PC-3 (cell line): ENCODE results near the gene MMAA.

Experiments used
- EZH2 ChIP-seq: fragments of 300-600 bp; sonication (generic); IDR thresholded peaks from one replicate; pipeline ENCODE4 v1.6.1; 2017; ENCODE audit warnings: antibody characterized with exemption, mild to moderate bottlenecking, low read length; ENCODE audit not compliant: unreplicated experiment
- EZH2phosphoT487 ChIP-seq: fragments of 300-600 bp; sonication (generic); IDR thresholded peaks from 2 replicates; pipeline ENCODE4 v1.6.1; 2018; ENCODE audit warnings: mild to moderate bottlenecking, antibody characterized with exemption, low read length, borderline replicate concordance
- TF ChIP-seq, protein P1 (sequence below): fragments of 300-600 bp; sonication (generic); conservative IDR thresholded peaks from 2 replicates; pipeline ENCODE4 v1.5.1; 2017; ENCODE audit warnings: antibody characterized with exemption, low read depth, mild to moderate bottlenecking, low read length

DNA sequence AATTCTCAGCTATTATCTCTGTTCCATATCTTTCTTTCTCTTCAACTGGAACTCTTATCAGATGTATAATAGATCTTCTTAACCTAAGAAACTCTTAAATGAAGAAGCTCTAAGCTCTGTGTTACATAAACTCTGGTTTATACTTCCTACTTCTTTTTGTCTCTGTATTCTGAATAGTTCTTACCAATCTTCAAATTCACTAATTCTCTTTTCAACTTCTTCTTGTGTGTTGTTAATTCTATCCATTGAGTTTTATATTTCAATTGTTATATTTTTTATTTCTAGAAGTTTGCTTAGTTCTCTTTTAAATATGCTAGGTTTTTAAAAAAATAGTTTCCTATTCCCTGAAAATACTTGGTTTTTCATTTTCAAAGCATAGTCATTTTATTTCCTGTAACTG is 13.2 kb upstream of the MMAA start:
- TF ChIP-seq, protein P1, sequence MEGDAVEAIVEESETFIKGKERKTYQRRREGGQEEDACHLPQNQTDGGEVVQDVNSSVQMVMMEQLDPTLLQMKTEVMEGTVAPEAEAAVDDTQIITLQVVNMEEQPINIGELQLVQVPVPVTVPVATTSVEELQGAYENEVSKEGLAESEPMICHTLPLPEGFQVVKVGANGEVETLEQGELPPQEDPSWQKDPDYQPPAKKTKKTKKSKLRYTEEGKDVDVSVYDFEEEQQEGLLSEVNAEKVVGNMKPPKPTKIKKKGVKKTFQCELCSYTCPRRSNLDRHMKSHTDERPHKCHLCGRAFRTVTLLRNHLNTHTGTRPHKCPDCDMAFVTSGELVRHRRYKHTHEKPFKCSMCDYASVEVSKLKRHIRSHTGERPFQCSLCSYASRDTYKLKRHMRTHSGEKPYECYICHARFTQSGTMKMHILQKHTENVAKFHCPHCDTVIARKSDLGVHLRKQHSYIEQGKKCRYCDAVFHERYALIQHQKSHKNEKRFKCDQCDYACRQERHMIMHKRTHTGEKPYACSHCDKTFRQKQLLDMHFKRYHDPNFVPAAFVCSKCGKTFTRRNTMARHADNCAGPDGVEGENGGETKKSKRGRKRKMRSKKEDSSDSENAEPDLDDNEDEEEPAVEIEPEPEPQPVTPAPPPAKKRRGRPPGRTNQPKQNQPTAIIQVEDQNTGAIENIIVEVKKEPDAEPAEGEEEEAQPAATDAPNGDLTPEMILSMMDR: no peak
- no peak for TF ChIP-seq EZH2
- TF ChIP-seq EZH2phosphoT487: no peak
